Measurements from ENCODE around the gene TEX11.

DNA sequence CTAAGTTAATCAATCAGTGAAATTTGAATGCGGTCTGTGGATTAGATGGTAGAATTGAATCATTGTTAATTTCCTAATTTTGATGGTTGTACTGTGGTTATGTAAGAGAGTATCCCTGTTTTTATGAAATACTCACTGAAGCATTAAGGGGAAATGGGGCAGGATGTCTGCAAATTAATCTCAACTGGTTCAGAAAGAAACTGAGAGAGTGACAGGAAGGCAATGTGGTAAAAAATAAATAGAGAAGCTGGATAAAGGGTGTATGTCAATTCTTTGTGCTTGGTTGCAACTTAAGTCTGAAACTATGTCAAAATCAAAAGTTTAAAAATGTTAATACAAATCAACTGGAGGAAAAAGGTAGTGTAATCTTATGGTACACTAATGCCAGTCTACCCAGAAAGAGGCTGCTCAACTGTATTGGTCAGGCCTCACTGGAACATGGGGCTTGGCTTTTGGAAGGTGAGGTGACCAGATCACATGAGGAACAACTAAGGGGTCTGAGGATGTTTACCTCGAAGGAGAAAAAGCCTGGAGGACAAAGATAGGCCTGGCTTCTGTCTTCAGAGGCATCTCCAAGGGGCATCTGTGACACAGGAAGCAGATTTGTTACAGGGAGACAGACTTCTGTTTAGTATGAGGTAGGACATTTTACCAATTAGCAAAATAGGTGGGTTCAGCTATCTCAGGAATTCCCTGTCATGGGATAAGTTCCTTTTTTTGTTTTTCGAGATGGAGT is 380.7 kb downstream of the TEX11 start:
- TF ChIP-seq, protein P1, sequence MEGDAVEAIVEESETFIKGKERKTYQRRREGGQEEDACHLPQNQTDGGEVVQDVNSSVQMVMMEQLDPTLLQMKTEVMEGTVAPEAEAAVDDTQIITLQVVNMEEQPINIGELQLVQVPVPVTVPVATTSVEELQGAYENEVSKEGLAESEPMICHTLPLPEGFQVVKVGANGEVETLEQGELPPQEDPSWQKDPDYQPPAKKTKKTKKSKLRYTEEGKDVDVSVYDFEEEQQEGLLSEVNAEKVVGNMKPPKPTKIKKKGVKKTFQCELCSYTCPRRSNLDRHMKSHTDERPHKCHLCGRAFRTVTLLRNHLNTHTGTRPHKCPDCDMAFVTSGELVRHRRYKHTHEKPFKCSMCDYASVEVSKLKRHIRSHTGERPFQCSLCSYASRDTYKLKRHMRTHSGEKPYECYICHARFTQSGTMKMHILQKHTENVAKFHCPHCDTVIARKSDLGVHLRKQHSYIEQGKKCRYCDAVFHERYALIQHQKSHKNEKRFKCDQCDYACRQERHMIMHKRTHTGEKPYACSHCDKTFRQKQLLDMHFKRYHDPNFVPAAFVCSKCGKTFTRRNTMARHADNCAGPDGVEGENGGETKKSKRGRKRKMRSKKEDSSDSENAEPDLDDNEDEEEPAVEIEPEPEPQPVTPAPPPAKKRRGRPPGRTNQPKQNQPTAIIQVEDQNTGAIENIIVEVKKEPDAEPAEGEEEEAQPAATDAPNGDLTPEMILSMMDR (IDR thresholded peaks at IDR 0.05; ENCODE audit: low read depth, low read length, poor library complexity, severe bottlenecking), result no peak
- TF ChIP-seq EZH2phosphoT487 (IDR thresholded peaks at IDR 0.05; ENCODE audit: borderline replicate concordance, low read length), result no peak

Measured in DOHH2 (cell line).